Keratinocyte (primary cell): ENCODE results near the gene VPS13D. TPM values are rescaled to one million over a fixed set of nuclear protein-coding genes. Genes with fewer than 3 reads are reported as not detected.

Experiments
- DNase-seq: peaks from one replicate; pipeline ENCODE4 v3.0.0-alpha.2; 2011; ENCODE audit warnings: low read depth, missing footprints, low spot score
- FAIRE-seq: peaks from 2 replicates; lab custom pipeline; 2011; peaks lifted over from hg19 to GRCh38; lab: Jason Lieb, UNC
- H2AFZ ChIP-seq: 2 replicates; pipeline ENCODE4 v1.6.0; 2012; ENCODE audit warnings: low read length, control low read depth, inconsistent platforms; ENCODE audit not compliant: control insufficient read depth
- H3K27ac ChIP-seq: 2 replicates; pipeline ENCODE4 v1.5.1; 2011; ENCODE audit warnings: low read length; ENCODE audit not compliant: control insufficient read depth, insufficient read depth
- H3K27me3 ChIP-seq: 3 replicates; pipeline ENCODE4 v1.6.0; 2011; ENCODE audit warnings: low read length; ENCODE audit not compliant: control insufficient read depth, insufficient read depth; ENCODE audit errors: extremely low read depth
- H3K36me3 ChIP-seq, 2 experiments: 2 replicates in 1 of 2; 3 replicates in 1 of 2; pipeline ENCODE4 v1.5.1; 2011; ENCODE audit warnings: low read length in 2 of 2, mild to moderate bottlenecking in 1 of 2; ENCODE audit not compliant: control insufficient read depth in 2 of 2, insufficient read depth in 2 of 2; ENCODE audit errors: extremely low read depth in 1 of 2
- H3K4me1 ChIP-seq: 3 replicates; pipeline ENCODE4 v1.5.1; 2011; ENCODE audit warnings: low read length; ENCODE audit not compliant: control insufficient read depth, insufficient read depth; ENCODE audit errors: extremely low read depth
- H3K4me2 ChIP-seq: 3 replicates; pipeline ENCODE4 v1.6.0; 2011; ENCODE audit warnings: low read depth, low read length; ENCODE audit not compliant: control insufficient read depth, insufficient read depth; ENCODE audit errors: extremely low read depth
- H3K4me3 ChIP-seq, 3 experiments: fragments of 200-600 bp in 1 of 3; sonication (generic) in 1 of 3; 2 replicates in 2 of 3; 3 replicates in 1 of 3; pipeline ENCODE4 v1.5.1; 2011 to 2016; ENCODE audit warnings: low read length in 3 of 3, mild to moderate bottlenecking in 3 of 3, control low read depth in 2 of 3, inconsistent platforms in 1 of 3, low read depth in 1 of 3, mixed read lengths in 1 of 3, mixed run types in 1 of 3, moderate library complexity in 1 of 3; ENCODE audit not compliant: control insufficient read depth in 2 of 3, insufficient read depth in 2 of 3; ENCODE audit errors: extremely low read depth in 1 of 3
- H3K79me2 ChIP-seq: 2 replicates; pipeline ENCODE4 v1.6.0; 2012; ENCODE audit warnings: low read length; ENCODE audit not compliant: control insufficient read depth, insufficient read depth
- H3K9ac ChIP-seq: 3 replicates; pipeline ENCODE4 v1.6.0; 2011; ENCODE audit warnings: low read length; ENCODE audit not compliant: control insufficient read depth, insufficient read depth; ENCODE audit errors: extremely low read depth
- H3K9me1 ChIP-seq: 3 replicates; pipeline ENCODE4 v1.6.0; 2011; ENCODE audit warnings: low read length; ENCODE audit not compliant: control insufficient read depth, insufficient read depth; ENCODE audit errors: extremely low read depth
- H3K9me3 ChIP-seq: 2 replicates; pipeline ENCODE4 v1.5.1; 2012; ENCODE audit warnings: low read depth, low read length; ENCODE audit not compliant: control insufficient read depth
- H4K20me1 ChIP-seq: 3 replicates; pipeline ENCODE4 v1.6.0; 2011; ENCODE audit warnings: low read length; ENCODE audit not compliant: control insufficient read depth, insufficient read depth; ENCODE audit errors: extremely low read depth
- CTCF ChIP-seq, 3 experiments: IDR thresholded peaks in 1 of 3; conservative IDR thresholded peaks in 1 of 3; optimal IDR thresholded peaks in 1 of 3; 2 replicates in 2 of 3; 3 replicates in 1 of 3; pipeline versions ENCODE3 to v1.5.1; 2011; ENCODE audit warnings: low read length in 3 of 3, mild to moderate bottlenecking in 3 of 3, moderate library complexity in 2 of 3, control low read depth in 1 of 3, inconsistent platforms in 1 of 3; ENCODE audit not compliant: insufficient read depth in 2 of 3; ENCODE audit errors: extremely low read depth in 1 of 3
- EZH2 ChIP-seq: IDR thresholded peaks from one replicate; pipeline ENCODE4 v1.6.1; 2012; ENCODE audit warnings: inconsistent platforms, mild to moderate bottlenecking, low read length, moderate library complexity
- dilution Hi-C: fragments of 300-500 bp; cut with MboI; formaldehyde crosslinking; loops from one replicate; pipeline ENCODE4 v1.7.0; 2020; ENCODE audit warnings: low sequenced_read_pairs; ENCODE audit not compliant: extremely low pct_ligation_motif_present
- polyA plus RNA-seq, 5 experiments: library from polyadenylated mRNA; depleted of rRNA in 3 of 5; stranded (reverse) in 3 of 5; stranded (forward) in 1 of 5; unstranded in 1 of 5; fragments of >200 nt; gene quantifications; 1 replicate in 1 of 5; 2 replicates in 3 of 5; 3 replicates in 1 of 5; pipeline versions ENCODE4 v1.2.1 to v1.2.3, GENCODE V29; 2011 to 2012; ENCODE audit warnings: missing spikeins in 2 of 5, low read depth in 1 of 5, low replicate concordance in 1 of 5

The VPS13D gene
- polyA plus RNA-seq, 1 donor (not counting 4 experiments of a cell fraction or from before 2014, with no cell fraction given), result 19.0 TPM

DNA sequence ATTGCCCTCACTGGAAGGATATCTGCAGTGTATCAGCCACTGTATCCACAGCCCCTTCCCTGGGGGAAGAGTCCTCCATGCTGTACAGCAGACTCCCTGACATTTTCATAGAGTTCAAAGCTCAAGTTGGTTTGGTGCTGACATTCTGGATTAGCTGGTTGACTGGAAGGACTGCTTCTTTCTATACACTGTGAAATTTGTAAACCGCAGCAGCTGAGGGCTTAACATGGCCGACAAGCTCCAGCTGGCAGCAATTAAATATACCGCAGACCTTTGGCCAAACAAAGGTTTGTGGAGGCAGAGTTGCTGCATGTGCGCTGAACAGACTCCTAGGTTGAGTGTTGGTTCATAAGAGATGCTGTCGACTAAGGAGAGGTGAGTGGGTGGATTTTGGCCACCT is 261.8 kb downstream of the VPS13D start:
- dilution Hi-C loops, result no loop called here
- FAIRE-seq, result no peak

DNA sequence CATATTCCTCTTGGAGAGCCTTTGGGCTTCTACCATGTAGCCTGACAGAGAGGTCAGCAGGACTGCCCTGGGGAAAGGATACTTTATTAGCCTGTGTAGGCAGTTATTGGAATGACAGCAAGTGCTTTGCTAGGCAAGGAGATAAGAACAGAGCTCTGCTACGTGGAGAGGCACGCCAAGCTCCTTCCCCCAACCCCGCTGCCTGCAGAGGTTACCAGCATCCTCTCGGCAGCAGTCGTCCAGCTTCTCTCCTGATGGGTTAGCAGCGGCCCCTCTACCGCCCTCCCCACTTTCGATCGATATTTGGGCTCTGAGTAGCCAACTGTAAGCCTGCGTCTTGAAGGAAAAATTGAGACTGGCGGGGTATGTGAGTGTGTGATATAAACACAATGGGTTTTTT is 265.9 kb downstream of the VPS13D start:
- Histone ChIP-seq H3K9ac (no peak overlapping the region), H3K4me3 (no peak overlapping the region), H3K79me2 (no peaks in the 10 kb centered on the region), H3K9me1 (peaks cover 3% of the 10 kb centered on the region), H3K27ac (no peak overlapping the region), H3K9me3 (no peaks in the 10 kb centered on the region), H2AFZ (no peak overlapping the region), H4K20me1 (no peaks in the 10 kb centered on the region), H3K4me1 (no peaks in the 10 kb centered on the region), H3K27me3 (no peaks in the 10 kb centered on the region), H3K36me3 (peaks cover 0 to 12% of the 10 kb centered on the region in 2 experiments), H3K4me2 (no peak overlapping the region)
- FAIRE-seq (no peak), DNase-seq (no peak)
- TF ChIP-seq CTCF (optimal IDR thresholded peaks at IDR 0.05 in 1 of 3, IDR thresholded peaks at IDR 0.05 in 1 of 3, conservative IDR thresholded peaks at IDR 0.05 in 1 of 3; ENCODE audit: extremely low read depth in 1 of 3, insufficient read depth in 2 of 3, low read length in 3 of 3) (no peak), EZH2 (no peak)
- dilution Hi-C loops, result no loop called here

More for the DNA sequence above, 261.8 kb downstream of the VPS13D start:
- Histone ChIP-seq H3K4me1 (peaks cover 18% of the 10 kb centered on the region), H3K9me3 (no peaks in the 10 kb centered on the region), H3K9me1 (no peaks in the 10 kb centered on the region), H3K4me3 (no peak overlapping the region), H3K79me2 (no peaks in the 10 kb centered on the region), H3K36me3 (peaks cover 3 to 12% of the 10 kb centered on the region in 2 experiments), H4K20me1 (no peaks in the 10 kb centered on the region), H3K9ac (no peak overlapping the region), H3K4me2 (no peak overlapping the region), H2AFZ (no peak overlapping the region), H3K27me3 (no peaks in the 10 kb centered on the region), H3K27ac (no peak overlapping the region)
- no peak for DNase-seq
- TF ChIP-seq CTCF (optimal IDR thresholded peaks at IDR 0.05 in 1 of 3, IDR thresholded peaks at IDR 0.05 in 1 of 3, conservative IDR thresholded peaks at IDR 0.05 in 1 of 3; ENCODE audit: extremely low read depth in 1 of 3, insufficient read depth in 2 of 3, low read length in 3 of 3) (no peak), EZH2 (no peak)
